Thyroid gland (tissue), 4 donors: ENCODE data around the gene CSF2RB.

Source experiments
- POLR2A ChIP-seq, 2 donors: fragments of 450-650 bp; IDR thresholded peaks; one replicate each; pipeline ENCODE4 v1.6.1; 2017; ENCODE audit warnings: antibody characterized with exemption in 2 of 2, mild to moderate bottlenecking in 2 of 2, moderate library complexity in 1 of 2
- TF ChIP-seq, protein P1 (sequence below), 6 experiments: fragments of 200-600 bp in 3 of 6; fragments of 450-650 bp in 3 of 6; sonication (generic) in 3 of 6; IDR thresholded peaks; one replicate each; pipeline ENCODE4 v1.5.1; 2016 to 2019; ENCODE audit warnings: antibody characterized with exemption in 6 of 6, mild to moderate bottlenecking in 2 of 6, inconsistent platforms in 1 of 6, moderate library complexity in 1 of 6

DNA sequence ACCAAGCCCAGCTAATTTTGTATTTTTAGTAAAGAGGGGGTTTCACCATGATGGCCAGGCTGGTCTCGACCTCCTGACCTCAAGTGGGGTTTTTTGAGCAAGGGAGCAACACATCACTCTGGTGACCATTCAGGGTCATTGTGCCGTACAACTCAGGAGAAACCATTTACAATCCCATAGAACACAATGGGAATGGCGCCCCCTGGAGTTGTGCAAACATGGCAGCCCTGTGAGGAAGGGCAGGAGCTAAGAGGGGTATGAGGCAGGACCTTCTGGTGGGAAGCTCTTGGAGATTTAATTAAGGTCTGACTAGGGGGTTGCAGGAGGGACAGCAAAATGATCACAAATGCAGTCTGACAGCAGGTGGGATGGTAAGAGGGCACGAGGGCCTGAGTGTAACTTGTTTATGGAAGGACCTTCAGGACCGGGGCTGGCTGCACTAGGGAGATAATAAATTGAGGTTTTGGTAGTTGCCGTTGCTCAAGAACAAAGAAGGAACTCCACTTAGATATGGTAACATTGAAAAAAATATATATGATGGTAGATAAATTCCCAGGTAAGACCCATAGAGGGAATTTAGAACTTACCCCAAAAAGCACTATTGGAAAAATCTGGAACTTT, 9.1 kb upstream of the CSF2RB start:
- TF ChIP-seq, protein P1, sequence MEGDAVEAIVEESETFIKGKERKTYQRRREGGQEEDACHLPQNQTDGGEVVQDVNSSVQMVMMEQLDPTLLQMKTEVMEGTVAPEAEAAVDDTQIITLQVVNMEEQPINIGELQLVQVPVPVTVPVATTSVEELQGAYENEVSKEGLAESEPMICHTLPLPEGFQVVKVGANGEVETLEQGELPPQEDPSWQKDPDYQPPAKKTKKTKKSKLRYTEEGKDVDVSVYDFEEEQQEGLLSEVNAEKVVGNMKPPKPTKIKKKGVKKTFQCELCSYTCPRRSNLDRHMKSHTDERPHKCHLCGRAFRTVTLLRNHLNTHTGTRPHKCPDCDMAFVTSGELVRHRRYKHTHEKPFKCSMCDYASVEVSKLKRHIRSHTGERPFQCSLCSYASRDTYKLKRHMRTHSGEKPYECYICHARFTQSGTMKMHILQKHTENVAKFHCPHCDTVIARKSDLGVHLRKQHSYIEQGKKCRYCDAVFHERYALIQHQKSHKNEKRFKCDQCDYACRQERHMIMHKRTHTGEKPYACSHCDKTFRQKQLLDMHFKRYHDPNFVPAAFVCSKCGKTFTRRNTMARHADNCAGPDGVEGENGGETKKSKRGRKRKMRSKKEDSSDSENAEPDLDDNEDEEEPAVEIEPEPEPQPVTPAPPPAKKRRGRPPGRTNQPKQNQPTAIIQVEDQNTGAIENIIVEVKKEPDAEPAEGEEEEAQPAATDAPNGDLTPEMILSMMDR (IDR thresholded peaks at IDR 0.05): no peak
- no peak for TF ChIP-seq POLR2A (IDR thresholded peaks at IDR 0.05)
